DMS 273 (cell line): ENCODE results near the gene USP8.

ENCODE experiments used
- DNase-seq: peaks from one replicate; lab custom pipeline; 2025; ENCODE audit not compliant: unreplicated experiment; lab: John Stamatoyannopoulos, UW

The USP8 gene

DNA sequence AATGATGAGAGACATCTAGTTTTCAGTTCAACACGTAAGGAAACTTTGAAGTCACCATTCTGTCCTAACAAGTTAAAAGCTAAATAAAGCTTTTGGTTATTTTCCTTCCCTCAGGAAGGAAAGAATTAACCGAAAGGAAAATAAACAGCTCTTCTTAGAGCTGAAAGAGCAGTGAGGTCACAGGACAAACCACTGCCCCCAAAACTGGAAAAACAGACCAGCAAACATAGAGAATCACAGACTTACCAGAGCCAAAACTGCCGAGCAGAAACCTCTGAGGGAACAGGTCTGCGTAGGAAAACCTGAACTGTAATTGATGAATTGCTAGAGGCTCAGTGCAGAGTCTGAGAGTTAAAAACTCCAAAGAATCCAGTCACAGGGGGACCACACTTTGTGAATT, 107.6 kb downstream of the USP8 start:
- no peak for DNase-seq

DNA sequence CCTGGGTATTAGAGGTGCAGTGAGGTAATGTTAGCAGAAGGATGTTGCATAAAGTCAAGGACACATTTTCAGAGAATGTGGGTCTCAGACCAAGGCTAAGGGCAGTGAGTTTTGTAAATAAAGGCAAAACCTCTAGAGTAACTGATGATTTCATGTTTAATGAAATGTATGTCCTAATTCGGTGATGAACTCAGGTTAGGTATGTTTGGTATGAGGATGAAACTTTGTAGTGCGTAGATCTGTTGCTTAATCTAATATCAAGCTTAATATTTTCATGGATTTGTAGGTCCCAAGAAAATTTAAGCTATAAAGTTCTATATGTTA, 118.6 kb downstream of the USP8 start:
- no peak for DNase-seq

DNA sequence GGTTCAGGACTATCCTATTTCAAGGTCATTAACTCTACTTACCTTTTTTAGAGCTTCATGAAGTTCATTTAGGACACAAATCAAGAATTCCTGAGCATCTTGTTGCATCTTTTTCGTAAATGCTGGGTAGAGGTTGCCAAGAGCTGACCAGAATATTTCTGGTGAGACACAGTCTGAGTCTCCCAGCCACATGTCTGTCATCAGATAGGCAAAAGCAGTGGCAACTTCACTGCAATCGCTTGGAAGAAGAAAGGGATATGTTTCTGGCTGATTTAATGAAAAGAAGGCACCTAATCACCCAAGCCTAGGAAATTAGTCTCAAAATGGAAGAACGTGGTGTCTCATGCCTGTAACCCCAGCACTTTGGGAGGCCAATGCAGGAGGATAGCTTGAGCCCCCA, 119.4 kb downstream of the USP8 start:
- DNase-seq: no peak

DNA sequence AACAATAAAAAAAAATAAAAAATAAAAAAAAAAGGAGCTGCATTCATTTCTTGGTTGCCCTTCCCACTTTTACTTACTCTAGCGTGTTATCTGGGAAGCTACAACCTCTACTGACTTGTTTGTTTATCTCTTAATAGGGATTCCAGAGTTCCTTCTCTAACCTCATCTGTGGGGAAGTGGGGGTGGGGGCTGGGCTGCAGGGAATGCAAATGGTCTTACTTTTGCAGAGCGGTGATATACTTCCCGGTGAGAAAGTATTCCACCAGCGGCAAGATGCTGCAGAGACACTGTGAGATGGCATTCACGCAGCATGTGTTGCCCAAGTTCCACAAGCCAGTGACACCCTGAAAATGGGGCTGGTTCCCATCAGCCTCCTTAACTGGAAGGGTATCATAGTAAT, 120.2 kb downstream of the USP8 start:
- no peak for DNase-seq

DNA sequence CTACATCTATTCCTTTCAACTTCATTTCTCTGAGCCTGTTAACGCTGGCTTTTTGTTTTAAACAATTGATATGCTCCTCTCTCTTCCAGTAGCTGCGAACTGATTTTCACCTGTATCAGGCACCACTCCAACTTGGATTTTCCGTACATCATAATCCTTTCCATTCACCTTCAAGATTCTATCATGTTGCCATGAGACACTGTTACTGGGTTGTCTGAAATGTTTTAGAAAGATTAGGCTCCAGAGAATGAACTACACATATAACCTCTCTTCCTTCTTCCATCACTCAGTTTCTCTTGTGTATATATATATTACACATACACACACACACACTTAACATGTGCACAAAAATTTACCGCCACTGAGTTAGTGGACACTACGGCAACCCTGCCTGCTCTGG, 122.4 kb downstream of the USP8 start, which contains the start of gene USP50:
TSS of gene USP50 (minus strand) at position 101 of the 400 bp plus-strand sequence. CDS start 141 bp downstream, outside the sequence.
- DNase-seq: no peak

GRCh38 chr15:50549326-50549725, 125.1 kb downstream of the USP8 start:
- DNase-seq: no peak

GRCh38 chr15:50552238-50552637, 128.0 kb downstream of the USP8 start:
- DNase-seq: no peak

DNA sequence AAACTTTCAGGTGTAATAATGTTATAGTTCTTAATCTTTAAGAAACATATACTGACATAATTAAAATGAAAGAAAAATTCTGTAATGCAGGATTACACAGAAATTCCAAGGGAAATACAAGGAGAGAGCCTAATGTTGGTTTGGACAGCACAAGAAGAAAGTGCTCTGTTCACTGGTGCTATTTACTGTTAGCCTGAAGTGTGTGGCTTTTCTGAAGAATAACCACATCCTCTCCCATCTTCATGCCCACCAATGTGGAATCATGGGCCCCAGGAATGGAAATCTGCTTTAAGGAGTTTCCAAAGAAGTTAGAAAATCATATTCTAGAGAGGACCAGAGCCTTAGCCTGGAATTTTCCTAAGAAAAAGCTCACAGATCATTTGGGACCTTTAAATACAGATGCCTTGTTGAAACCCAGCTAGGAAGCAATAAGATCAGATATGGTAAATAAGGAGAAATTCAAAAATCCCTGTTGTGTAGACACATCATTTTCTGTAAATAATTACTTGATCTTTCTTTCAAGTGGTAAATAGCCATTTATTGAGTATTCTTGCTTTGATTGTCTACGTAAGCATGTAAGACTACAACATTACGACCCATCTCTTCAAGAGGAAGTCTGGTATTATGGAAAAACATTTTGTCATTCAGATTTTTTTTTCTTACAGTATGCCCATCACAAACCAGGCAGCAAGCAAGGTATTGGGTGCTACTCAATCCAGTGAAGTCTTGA, 132.6 kb downstream of the USP8 start:
- no peak for DNase-seq

- DNase-seq: no peak
Measured at GRCh38 chr15:50558012-50558411, 133.8 kb downstream of the USP8 start.

DNA sequence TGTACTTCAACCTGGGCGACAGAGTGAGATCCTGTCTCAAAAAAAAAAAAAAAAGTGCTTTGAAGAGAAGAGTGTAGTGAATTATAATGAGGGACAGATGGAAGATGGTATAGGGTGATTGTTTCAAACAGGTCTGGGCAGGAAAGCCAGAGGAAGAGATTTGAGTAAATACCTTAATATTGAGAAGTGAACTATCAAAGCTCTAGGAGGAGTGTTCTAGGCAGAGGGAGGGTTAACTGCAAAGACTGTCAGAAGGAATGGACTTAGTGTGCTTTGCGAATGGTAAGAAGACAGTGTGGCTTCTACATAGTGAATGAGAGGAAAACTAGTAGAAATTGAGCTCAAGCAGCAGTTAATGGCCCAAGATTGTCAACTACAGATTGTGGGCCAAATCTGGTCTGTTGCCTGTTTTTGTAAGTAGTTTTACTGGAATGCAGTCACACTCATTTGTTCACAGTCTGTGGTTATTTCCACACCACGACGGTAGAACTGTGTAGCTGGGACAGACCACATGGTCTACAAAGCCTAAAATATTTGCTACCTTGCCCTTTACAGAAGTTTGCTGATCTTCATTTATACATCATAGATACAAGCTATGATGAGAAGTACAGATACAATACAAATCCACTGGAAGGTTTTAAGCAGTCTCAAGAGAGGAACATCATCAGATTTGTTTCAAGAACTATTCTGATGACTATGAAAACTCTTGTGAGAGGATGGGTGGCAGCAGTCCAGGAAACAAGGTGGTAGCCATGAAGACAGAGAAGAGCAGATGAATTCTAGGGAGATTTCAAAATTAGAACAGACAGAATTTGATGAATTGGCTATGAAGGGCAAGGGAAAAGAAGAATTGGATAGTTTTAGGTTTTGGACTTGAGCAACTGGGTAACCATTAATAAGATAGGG, 138.8 kb downstream of the USP8 start:
- DNase-seq: peak; percentile 61

DNA sequence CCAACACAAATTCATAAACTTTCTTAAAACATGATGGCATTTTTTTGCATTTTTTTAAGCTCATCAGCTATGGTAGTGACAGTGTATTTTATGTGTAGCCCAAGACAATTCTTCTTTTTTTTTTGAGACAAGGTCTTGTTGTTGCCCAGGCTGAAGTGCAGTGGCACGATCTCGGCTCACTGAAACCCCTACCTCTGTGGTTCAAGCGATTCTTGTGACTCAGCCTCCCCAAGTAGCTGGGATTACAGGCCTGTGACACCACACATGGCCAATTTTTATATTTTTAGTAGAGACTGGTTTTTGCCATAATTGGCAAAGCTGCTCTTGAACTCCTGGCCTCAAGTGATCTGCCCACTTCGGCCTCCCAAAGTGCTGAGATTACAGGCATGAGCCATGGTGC, 139.6 kb downstream of the USP8 start:
- no peak for DNase-seq
